Measurements from ENCODE around the gene GRM3.

DNA sequence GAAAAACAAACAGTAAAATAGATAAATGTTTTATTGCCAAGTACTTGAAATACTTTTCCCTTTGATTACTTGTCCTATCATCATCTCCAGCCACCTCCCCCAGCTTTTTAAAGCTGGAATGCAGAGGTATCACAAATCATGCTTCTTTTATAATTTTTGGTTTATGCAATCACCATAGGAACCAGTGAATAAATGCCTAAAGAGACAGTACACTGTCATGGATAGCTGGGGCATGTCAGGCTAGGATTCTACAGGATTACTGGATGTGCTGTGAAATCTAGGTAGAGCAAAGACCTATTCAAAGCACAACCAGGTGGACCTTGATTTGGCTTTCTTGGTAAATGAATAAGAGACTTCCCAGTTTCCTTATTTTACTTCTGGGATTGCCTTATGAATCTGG, 257.2 kb downstream of the GRM3 start:
- TF ChIP-seq, protein P1, sequence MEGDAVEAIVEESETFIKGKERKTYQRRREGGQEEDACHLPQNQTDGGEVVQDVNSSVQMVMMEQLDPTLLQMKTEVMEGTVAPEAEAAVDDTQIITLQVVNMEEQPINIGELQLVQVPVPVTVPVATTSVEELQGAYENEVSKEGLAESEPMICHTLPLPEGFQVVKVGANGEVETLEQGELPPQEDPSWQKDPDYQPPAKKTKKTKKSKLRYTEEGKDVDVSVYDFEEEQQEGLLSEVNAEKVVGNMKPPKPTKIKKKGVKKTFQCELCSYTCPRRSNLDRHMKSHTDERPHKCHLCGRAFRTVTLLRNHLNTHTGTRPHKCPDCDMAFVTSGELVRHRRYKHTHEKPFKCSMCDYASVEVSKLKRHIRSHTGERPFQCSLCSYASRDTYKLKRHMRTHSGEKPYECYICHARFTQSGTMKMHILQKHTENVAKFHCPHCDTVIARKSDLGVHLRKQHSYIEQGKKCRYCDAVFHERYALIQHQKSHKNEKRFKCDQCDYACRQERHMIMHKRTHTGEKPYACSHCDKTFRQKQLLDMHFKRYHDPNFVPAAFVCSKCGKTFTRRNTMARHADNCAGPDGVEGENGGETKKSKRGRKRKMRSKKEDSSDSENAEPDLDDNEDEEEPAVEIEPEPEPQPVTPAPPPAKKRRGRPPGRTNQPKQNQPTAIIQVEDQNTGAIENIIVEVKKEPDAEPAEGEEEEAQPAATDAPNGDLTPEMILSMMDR (IDR thresholded peaks at IDR 0.05), result no peak
- TF ChIP-seq POLR2AphosphoS5 (IDR thresholded peaks at IDR 0.05), result no peak
